Rectal smooth muscle tissue (tissue), 1 donor: ENCODE data around the gene HCFC1R1.
A peak's percentile ranks its signal among the peaks of the same experiment; 100 is the strongest.

Source experiments
- H3K27ac ChIP-seq: one replicate; pipeline ENCODE4 v1.7.0; 2013; ENCODE audit warnings: low read depth, low read length, inconsistent platforms
- H3K27me3 ChIP-seq: one replicate; pipeline ENCODE4 v1.7.0; 2013; ENCODE audit warnings: low read length; ENCODE audit not compliant: control insufficient read depth, insufficient read depth
- H3K36me3 ChIP-seq: one replicate; pipeline ENCODE4 v1.7.0; 2013; ENCODE audit warnings: low read length; ENCODE audit not compliant: control insufficient read depth, insufficient read depth
- H3K4me1 ChIP-seq: one replicate; pipeline ENCODE4 v1.7.0; 2013; ENCODE audit warnings: low read length; ENCODE audit not compliant: control insufficient read depth, insufficient read depth
- H3K4me3 ChIP-seq: one replicate; pipeline ENCODE4 v1.7.0; 2013; ENCODE audit warnings: low read length
- H3K9ac ChIP-seq: one replicate; pipeline ENCODE4 v1.7.0; 2013; ENCODE audit warnings: low read length

Gene HCFC1R1

DNA sequence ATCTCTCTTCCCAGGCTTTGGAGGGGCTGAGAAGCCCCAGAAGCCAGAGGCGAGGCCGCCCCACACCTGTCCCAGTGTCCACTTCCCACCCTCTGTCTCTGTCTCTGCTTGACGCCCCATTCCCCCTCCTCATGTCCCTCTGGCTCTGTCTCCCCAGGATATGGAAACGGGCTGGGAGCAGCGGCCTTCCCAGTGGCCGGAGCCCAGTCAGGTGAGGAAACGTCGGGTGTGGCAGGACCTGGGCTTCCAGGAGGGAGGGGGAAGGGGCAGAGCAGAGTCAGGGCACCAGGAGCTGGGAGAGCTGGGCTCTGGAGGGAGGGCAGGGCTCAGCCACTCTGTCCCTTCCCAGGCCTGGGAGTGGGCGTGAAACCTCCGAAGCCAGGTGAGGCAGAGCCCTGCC lies 32.9 kb downstream of the HCFC1R1 start:
- Histone ChIP-seq H3K4me3 (no peak overlapping the region), H3K36me3 (no peaks in the 10 kb centered on the region), H3K27ac (no peak overlapping the region), H3K27me3 (no peaks in the 10 kb centered on the region), H3K9ac (no peak overlapping the region), H3K4me1 (no peaks in the 10 kb centered on the region)

DNA sequence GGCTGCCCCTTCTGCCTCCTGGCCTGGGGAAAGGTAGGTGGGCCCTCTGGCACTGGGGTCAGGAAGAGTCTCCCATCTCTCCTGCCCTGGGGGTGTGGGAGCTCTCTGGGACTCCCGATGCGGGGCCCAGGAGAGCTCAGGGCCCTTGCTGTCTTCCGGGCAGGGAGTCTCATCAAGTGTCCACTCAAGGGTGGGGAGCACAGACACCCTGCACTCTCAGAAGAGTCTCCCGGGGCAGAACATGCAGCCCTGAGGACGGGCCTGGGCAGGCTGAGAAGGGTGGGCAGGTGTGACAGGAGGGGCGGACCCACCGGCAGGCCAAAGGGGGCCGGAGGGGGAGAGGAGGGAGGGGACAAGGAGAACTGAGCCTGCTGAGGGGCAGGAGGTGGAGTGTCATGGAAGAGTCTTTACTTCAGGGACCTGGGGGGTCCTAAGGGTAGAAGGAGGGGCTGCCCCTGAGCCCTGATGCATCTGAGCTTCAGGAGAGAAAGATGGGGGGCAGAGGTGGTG lies 35.1 kb downstream of the HCFC1R1 start:
- H3K4me1 ChIP-seq: no peaks in the 10 kb centered on the region
- no peak overlapping the region for H3K4me3 ChIP-seq
- no peak overlapping the region for H3K27ac ChIP-seq
- no peak overlapping the region for H3K9ac ChIP-seq
- no peaks in the 10 kb centered on the region for H3K36me3 ChIP-seq
- H3K27me3 ChIP-seq: no peaks in the 10 kb centered on the region

- Histone ChIP-seq H3K9ac (no peak overlapping the region), H3K27ac (no peak overlapping the region), H3K27me3 (no peaks in the 10 kb centered on the region), H3K4me3 (no peak overlapping the region), H3K36me3 (no peaks in the 10 kb centered on the region), H3K4me1 (no peaks in the 10 kb centered on the region)
Measured at GRCh38 chr16:2987833-2988232, 35.9 kb downstream of the HCFC1R1 start.

DNA sequence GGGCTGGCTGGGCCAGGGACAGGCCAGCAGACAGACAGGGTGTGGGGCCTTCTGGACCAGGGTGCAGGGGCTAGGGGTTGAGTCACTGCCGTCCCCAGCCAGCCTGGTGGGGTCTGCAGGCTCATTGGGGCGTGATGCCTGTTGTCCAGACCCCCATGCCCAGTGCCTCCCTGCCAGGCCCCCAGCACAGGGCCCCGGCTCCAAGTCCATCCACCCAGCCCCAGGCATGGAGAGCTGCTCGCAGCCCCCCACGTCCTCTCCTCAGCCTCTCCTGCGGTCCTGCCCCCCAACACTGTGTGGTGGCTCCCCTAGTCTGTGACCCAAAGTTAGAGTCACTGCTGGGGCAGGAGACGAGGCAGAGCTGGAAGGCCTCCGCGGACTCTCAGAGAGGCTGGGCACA lies 36.5 kb downstream of the HCFC1R1 start:
- Histone ChIP-seq H3K27ac (no peak overlapping the region), H3K27me3 (no peaks in the 10 kb centered on the region), H3K4me1 (no peaks in the 10 kb centered on the region), H3K4me3 (no peak overlapping the region), H3K36me3 (no peaks in the 10 kb centered on the region), H3K9ac (no peak overlapping the region)

- no peaks in the 10 kb centered on the region for H3K36me3 ChIP-seq
- H3K4me3 ChIP-seq: no peak overlapping the region
- no peaks in the 10 kb centered on the region for H3K4me1 ChIP-seq
- no peaks in the 10 kb centered on the region for H3K27me3 ChIP-seq
- no peak overlapping the region for H3K27ac ChIP-seq
- no peak overlapping the region for H3K9ac ChIP-seq
Measured at GRCh38 chr16:2986623-2987188, 37.0 kb downstream of the HCFC1R1 start.

GRCh38 chr16:2985893-2986355 lies 37.8 kb downstream of the HCFC1R1 start:
- H3K36me3 ChIP-seq: no peaks in the 10 kb centered on the region
- H3K4me3 ChIP-seq: no peak overlapping the region
- no peaks in the 10 kb centered on the region for H3K27me3 ChIP-seq
- no peak overlapping the region for H3K9ac ChIP-seq
- no peak overlapping the region for H3K27ac ChIP-seq
- no peaks in the 10 kb centered on the region for H3K4me1 ChIP-seq

- H3K27me3 ChIP-seq: no peaks in the 10 kb centered on the region
- no peak overlapping the region for H3K4me3 ChIP-seq
- no peaks in the 10 kb centered on the region for H3K4me1 ChIP-seq
- no peak overlapping the region for H3K9ac ChIP-seq
- H3K27ac ChIP-seq: no peak overlapping the region
- H3K36me3 ChIP-seq: no peaks in the 10 kb centered on the region
Measured at GRCh38 chr16:2985462-2985861, 38.3 kb downstream of the HCFC1R1 start.

- Histone ChIP-seq H3K36me3 (no peaks in the 10 kb centered on the region), H3K4me3 (peak overlapping the region; percentile 27), H3K9ac (no peak overlapping the region), H3K27me3 (no peaks in the 10 kb centered on the region), H3K27ac (no peak overlapping the region), H3K4me1 (peaks cover 2% of the 10 kb centered on the region)
Measured at GRCh38 chr16:2983706-2984136, 40.0 kb downstream of the HCFC1R1 start.

- H3K4me1 ChIP-seq: peaks cover 2% of the 10 kb centered on the region
- no peak overlapping the region for H3K27ac ChIP-seq
- H3K4me3 ChIP-seq: no peak overlapping the region
- no peaks in the 10 kb centered on the region for H3K27me3 ChIP-seq
- no peak overlapping the region for H3K9ac ChIP-seq
- H3K36me3 ChIP-seq: no peaks in the 10 kb centered on the region
Measured at GRCh38 chr16:2982402-2982801, 41.3 kb downstream of the HCFC1R1 start.

DNA sequence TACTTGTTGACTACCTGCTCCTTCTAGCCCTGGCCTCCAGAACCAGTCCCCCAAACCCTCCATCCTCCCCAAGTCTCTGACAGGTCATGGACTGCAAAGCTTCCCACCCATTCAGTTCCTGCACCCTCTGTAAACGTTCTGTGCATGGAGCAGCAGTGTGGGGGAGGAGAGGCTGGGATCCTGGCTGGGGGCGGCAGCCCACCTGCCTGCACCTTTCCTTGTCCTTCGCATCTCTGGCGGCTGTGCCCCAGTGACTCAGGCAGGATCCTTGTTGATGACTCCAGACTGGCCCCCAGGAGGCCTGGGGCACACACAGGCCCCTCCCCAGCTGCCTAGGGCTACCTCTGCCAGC lies 41.9 kb downstream of the HCFC1R1 start:
- H3K27me3 ChIP-seq: no peaks in the 10 kb centered on the region
- peaks cover 2% of the 10 kb centered on the region for H3K4me1 ChIP-seq
- H3K27ac ChIP-seq: no peak overlapping the region
- H3K36me3 ChIP-seq: no peaks in the 10 kb centered on the region
- H3K4me3 ChIP-seq: no peak overlapping the region
- no peak overlapping the region for H3K9ac ChIP-seq

GRCh38 chr16:2981177-2981898 lies 42.4 kb downstream of the HCFC1R1 start:
- no peaks in the 10 kb centered on the region for H3K27me3 ChIP-seq
- no peaks in the 10 kb centered on the region for H3K36me3 ChIP-seq
- H3K4me1 ChIP-seq: peaks cover 2% of the 10 kb centered on the region
- H3K4me3 ChIP-seq: no peak overlapping the region
- H3K27ac ChIP-seq: no peak overlapping the region
- no peak overlapping the region for H3K9ac ChIP-seq

- Histone ChIP-seq H3K4me1 (peaks cover 2% of the 10 kb centered on the region), H3K4me3 (peak within 1 kb of the TSS; percentile 98), H3K27ac (peak within 1 kb of the TSS; percentile 88)
Measured at GRCh38 chr16:2980227-2981176, 43.2 kb downstream of the HCFC1R1 start, which contains the start of gene PKMYT1. PKMYT1 (minus strand) TSS chr16:2980446; CDS start chr16:2979657, 789 bp downstream.

More at GRCh38 chr16:2980227-2981176, 43.2 kb downstream of the HCFC1R1 start, which contains the start of gene PKMYT1:
- Histone ChIP-seq H3K36me3 (no peaks in the 10 kb centered on the region), H3K9ac (peak within 1 kb of the TSS; percentile 98), H3K27me3 (no peaks in the 10 kb centered on the region)
